IMR-90 (cell line): ENCODE results near the gene DOCK6.

Experiments used
- CEBPB ChIP-seq: IDR thresholded peaks from 2 replicates; pipeline ENCODE4 v1.6.1; 2012; ENCODE audit warnings: low read depth, low read length, improper control_type of control experiment
- MAFK ChIP-seq: IDR thresholded peaks from 2 replicates; pipeline ENCODE4 v1.6.1; 2012; ENCODE audit warnings: low read depth, low read length, improper control_type of control experiment
- MAZ ChIP-seq: IDR thresholded peaks from 2 replicates; pipeline ENCODE4 v1.6.1; 2012; ENCODE audit warnings: low read depth, mild to moderate bottlenecking, low read length, improper control_type of control experiment, moderate library complexity, borderline replicate concordance
- MXI1 ChIP-seq: IDR thresholded peaks from 2 replicates; pipeline ENCODE4 v1.6.1; 2012; ENCODE audit warnings: low read depth, mild to moderate bottlenecking, low read length, moderate library complexity, borderline replicate concordance
- POLR2A ChIP-seq: IDR thresholded peaks from 2 replicates; pipeline ENCODE4 v1.6.1; 2012; ENCODE audit warnings: mild to moderate bottlenecking, low read depth, low read length
- RAD21 ChIP-seq: IDR thresholded peaks from 2 replicates; pipeline ENCODE4 v1.6.1; 2012; ENCODE audit warnings: low read length, improper control_type of control experiment
- TF ChIP-seq, protein P1 (sequence below): conservative IDR thresholded peaks from 2 replicates; pipeline ENCODE4 v1.5.1; 2012; ENCODE audit warnings: mild to moderate bottlenecking, low read depth, low read length, improper control_type of control experiment
- TF ChIP-seq, protein P2 (sequence below): fragments of 150-350 bp; IDR thresholded peaks from 2 replicates; pipeline ENCODE4 v1.6.1; 2017; ENCODE audit warnings: mild to moderate bottlenecking, antibody characterized with exemption, low read length, low read depth

DNA sequence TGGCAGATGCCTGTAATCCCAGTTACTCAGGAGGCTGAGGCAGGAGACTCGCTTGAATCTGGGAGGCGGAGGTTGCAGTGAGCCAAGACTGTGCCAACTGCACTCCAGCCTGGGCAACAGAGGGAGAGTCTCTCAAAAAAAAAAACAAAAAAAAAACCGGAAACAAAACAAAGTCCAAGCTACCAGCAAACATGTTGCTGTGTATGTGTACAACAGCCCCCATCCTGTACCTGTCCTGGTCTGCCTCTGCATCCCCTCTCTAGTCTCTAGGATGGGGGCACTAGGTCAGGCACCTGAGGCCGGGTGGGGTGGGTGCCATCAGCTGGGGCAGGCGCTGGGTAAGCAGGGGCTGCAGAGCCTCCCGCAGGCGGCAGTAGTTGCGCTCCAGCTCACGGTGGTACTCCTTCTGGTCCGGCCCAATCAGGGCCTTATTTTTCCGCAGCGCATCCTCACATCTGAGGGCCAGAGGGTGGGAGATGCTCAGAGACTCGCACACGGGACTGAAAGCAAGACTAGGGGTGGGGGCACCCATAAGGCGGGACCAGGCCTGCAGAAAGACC is 62.2 kb downstream of the DOCK6 start:
- TF ChIP-seq, protein P1, sequence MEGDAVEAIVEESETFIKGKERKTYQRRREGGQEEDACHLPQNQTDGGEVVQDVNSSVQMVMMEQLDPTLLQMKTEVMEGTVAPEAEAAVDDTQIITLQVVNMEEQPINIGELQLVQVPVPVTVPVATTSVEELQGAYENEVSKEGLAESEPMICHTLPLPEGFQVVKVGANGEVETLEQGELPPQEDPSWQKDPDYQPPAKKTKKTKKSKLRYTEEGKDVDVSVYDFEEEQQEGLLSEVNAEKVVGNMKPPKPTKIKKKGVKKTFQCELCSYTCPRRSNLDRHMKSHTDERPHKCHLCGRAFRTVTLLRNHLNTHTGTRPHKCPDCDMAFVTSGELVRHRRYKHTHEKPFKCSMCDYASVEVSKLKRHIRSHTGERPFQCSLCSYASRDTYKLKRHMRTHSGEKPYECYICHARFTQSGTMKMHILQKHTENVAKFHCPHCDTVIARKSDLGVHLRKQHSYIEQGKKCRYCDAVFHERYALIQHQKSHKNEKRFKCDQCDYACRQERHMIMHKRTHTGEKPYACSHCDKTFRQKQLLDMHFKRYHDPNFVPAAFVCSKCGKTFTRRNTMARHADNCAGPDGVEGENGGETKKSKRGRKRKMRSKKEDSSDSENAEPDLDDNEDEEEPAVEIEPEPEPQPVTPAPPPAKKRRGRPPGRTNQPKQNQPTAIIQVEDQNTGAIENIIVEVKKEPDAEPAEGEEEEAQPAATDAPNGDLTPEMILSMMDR: no peak
- TF ChIP-seq MAFK: no peak
- no peak for TF ChIP-seq MAZ
- TF ChIP-seq POLR2A: no peak
- no peak for TF ChIP-seq RAD21
- no peak for TF ChIP-seq CEBPB
- TF ChIP-seq, protein P2, sequence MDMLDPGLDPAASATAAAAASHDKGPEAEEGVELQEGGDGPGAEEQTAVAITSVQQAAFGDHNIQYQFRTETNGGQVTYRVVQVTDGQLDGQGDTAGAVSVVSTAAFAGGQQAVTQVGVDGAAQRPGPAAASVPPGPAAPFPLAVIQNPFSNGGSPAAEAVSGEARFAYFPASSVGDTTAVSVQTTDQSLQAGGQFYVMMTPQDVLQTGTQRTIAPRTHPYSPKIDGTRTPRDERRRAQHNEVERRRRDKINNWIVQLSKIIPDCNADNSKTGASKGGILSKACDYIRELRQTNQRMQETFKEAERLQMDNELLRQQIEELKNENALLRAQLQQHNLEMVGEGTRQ: no peak
- TF ChIP-seq MXI1: no peak
